Measurements from ENCODE around the gene SYNPO2. TPM values are rescaled to one million over a fixed set of nuclear protein-coding genes. Genes with fewer than 3 reads are reported as not detected.
"Not testable (repeated sequence)": the region's sequence is repeated elsewhere in the genome, so short reads cannot be mapped to it uniquely, and the experiment has no call there.

SYNPO2 gene
- total RNA-seq = 26.7 TPM

DNA sequence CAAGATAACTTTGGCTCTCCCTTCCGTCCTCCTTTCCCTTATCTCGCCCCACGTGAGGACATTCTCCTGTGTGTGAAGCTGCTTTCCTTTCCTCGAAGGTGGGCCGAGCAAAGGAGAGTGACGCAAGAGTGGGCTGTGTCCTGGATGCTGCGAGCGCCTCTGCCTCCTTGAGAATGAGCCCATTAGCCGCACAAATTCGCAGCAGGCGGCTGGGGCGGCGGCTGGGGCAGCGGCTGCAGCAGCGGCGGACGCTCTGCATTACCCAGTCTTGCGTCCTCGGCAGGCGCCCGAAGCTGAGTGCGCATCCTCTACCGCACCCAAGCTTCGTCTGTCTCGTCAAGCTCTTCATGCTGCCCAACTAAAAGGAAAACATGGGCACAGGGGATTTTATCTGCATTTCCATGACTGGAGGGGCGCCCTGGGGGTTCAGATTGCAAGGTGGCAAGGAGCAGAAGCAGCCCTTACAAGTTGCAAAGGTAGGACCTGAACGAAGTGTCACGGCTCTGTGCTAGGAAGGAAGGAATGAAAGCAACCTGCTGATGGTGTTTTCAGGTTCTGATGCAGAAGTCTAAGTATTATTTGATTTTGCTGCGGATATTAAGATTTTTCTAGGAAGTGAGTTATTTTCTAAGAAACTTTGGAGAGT, at the start of gene SYNPO2:
TSS of gene SYNPO2 (plus strand) at position 189 of the 646 bp plus-strand sequence. CDS start at position 372, 183 bp downstream.
- DNase-seq = peak; percentile 22

GRCh38 chr4:118839221-118839927, 49.3 kb upstream of the SYNPO2 start:
- no peak for DNase-seq

- no peak for DNase-seq
Observed at GRCh38 chr4:118842055-118842454, 46.6 kb upstream of the SYNPO2 start.

GRCh38 chr4:118843237-118843636, 45.4 kb upstream of the SYNPO2 start:
- no peak for DNase-seq

- no peak for DNase-seq
Observed at GRCh38 chr4:118845552-118846050, 43.1 kb upstream of the SYNPO2 start.

GRCh38 chr4:118846979-118847378, 41.7 kb upstream of the SYNPO2 start:
- DNase-seq = no peak

DNA sequence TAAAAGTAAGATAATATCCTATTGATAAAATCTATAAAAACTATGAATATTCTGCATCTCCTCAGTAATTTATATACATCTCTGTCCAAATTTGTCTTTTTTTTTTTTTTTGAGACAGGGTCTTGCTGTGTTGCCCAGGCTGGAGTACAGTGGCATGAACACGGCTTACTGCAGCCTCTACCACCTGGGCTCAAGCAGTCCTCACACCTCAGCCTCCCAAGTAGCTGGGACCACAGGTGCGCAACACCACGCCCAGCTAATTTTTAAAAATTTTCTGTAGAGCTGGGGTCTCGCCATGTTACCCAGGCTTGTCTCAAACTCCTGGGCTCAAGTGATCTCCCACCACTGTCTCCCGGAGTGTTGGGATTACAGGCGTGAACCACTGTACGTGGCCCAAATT, 40.4 kb upstream of the SYNPO2 start:
- DNase-seq = no peak

DNA sequence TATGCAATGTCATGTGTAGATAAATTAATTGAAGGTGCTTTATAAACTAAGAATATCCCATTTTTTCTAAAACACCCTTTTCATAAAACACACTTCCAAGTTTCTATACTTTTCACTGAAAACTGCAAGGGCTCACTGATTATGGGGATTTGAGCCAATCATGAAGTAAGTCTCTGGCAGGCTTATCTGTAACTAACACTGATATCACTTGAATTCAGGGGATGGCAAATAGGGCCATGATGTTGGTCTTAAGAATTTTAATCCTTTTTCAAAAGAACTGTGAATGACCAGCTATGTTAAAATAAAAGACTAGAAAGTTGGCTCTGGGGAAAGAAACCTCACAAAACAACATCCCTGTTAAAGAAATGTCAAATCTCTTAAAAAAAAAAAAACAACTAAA, 39.8 kb upstream of the SYNPO2 start:
- no peak for DNase-seq

DNA sequence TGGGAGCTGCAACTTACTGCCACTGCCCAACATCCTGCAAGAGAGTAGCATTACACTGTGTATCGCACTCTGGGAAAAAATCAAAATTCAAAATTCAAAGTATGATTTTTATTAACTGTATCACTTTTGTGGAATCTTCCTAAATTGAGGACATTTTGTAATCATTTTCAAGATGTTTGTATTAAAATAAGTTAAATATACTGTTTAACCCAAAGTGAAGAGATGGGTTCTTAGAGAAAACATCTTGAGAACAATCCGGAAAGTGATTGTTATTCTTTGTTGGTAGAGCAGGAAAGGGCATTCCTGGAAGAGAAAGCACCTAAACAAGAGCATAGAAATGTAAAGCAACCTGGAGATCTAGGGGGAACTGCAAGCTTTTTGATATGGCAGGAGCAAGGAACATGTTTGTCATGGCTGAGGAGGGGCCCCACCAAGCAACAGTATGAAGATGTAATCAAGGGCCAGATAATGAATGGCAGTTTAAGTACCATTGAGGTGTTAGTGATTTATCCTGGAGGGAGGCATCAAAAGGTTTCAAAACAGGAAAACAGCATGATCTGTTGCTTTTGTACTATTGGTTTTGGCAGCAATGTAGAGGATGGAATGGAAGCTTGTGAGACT, 38.7 kb upstream of the SYNPO2 start:
- no peak for DNase-seq

- DNase-seq = no peak
Observed at GRCh38 chr4:118850488-118851173, 38.0 kb upstream of the SYNPO2 start.

GRCh38 chr4:118857760-118858159, 30.9 kb upstream of the SYNPO2 start:
- DNase-seq = no peak

DNA sequence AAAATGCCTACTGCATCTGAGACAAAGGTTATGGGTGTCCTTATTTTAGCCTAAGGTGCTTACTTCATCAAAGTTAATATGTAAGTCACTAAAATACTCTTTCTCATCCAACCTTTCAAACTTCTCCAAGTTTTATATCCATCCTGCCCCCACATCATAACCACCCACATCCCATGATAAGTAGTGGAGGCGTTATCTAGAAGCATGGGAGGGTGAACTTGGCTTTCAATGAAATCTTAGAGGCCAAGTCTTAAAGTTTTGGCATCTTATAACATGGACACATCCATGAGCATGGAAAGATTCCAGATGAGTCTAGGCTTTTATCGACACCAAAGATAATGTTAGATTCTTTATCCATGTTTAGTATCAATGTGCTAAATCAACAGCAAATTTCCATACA, 29.9 kb upstream of the SYNPO2 start:
- DNase-seq = no peak

- DNase-seq = peak; percentile 19
Observed at GRCh38 chr4:118865091-118865708, 23.5 kb upstream of the SYNPO2 start.

DNA sequence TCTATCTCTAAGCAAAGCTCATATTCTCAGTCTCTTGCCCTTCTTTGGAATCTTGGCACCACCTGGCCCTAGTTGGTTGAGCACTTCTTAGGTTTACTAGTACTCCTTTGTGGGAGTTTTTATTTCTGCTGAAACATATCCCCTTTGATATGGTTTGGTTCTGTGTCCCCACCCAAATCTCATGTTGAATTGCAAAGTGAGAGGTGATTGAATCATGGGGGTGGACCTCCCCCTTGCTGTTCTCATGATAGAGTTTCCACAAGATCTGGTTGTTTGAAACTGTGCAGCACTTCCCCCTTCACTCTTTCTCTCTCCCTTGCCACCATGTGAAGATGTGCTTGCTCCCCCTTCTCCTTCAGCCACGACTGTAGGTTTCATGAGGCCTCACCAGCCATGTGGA, 22.2 kb upstream of the SYNPO2 start:
- no peak for DNase-seq

GRCh38 chr4:118867311-118868067, 21.2 kb upstream of the SYNPO2 start:
- peak; percentile 78 for DNase-seq

DNA sequence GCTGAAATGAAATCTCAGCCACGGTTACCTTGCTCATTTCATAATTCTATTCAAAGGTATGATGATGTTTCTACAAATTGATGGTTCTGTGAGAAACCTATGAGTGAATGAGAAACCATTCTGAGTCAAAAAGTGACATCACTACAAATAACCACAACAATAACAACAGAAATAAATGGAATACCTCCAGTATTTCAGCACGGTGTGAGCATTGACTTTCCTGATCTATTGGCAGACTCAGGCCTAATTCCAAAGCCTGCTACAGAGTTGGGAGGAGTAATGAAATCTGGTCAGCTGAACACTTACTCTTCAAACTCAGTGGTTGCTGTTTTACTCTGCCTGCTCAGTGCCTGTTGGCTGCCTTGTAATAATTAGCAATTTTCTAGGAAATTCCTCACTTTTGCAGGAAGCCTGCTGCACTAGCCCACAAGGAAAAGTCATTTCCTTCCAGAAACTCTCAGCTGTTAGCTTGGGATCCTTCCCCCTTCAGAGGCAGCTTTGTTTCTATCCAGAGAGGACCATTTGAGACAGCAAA, 18.8 kb upstream of the SYNPO2 start:
- peak; percentile 60 for DNase-seq

- DNase-seq = no peak
Observed at GRCh38 chr4:118872181-118872580, 16.5 kb upstream of the SYNPO2 start.

DNA sequence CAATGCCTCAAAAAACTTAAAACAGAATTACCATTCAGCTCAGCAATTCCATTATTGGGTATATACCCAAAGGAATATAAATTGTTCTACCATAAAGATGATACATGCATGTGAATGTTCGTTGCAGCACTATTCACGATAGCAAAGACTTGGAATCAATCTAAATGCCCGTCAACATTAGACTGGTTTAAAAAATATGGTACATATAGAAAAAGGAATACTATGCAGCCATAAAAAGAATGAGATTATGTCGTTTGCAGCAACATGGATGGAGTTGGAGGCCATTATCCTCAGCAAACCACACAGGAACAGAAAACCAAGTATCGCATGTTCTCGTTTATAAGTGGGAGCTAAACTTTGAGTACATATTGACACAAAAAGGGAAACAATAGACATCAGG, 10.9 kb upstream of the SYNPO2 start:
- no peak for DNase-seq

DNA sequence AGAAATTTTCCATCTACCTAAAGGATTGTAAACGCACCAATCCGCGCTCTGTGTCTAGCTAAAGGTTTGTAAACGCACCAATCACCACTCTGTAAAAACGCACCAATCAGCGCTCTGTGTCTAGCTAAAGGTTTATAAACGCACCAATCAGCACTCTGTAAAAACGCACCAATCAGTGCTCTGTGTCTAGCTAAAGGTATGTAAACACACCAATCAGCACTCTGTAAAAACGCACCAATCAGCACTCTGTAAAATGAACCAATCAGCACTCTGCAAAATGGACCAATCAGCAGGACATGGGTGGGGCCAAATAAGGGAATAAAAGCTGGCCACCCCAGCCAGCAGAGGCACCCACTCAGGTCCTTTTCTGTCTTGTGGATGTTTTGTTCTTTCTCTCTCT, 10.1 kb upstream of the SYNPO2 start:
- not testable (repeated sequence) for DNase-seq

DNA sequence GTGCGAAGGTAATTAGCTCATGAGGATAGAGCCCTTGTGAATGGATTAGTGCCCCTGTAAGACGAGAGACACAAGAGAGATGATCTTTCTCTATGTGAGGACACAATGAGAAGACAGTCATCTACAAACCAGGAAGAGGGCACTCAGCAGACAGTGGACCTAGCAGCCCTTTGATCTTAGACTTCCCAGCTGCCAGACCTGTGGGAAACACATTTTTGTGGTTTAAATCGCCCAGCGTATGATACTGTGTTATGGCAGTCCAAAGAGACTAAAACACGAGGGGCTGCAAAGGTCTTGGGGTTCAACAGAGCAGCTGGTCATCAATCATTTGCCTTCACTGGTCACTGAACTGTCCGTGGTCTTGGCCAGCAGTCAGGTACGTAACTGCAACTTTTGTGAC, 9.2 kb upstream of the SYNPO2 start:
- no peak for DNase-seq

DNA sequence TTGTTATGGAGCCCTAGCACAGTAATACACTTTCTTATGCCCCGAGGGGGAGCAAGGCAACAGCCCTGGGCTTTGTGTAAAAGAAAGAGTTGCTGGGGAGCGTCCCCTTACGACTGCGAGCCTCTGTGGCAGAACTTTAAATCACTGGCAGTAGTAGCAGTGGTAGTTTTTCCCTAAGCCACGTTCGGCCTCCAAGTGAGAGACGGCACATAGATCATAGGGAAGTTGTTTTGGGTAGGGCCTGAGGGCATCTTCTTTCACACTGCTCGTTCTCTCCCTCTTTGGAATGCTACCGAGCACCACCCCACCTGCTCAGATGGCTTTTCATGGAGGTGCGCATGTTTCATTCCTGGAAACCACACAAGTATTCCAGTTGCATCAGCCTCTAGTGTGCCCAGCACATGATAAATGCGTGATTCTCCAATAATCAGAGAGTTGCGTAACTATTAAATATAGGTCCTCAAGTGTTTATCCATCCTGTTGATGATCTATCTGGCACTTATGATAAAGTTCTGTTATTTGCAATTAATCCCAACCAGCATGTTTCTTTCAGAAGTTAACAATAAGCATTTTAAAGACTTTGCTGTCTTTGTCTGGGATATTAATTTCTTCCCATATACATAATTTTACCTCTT, 7.0 kb upstream of the SYNPO2 start:
- DNase-seq = no peak

Data from skin of body (tissue), 2 donors.